ENCODE results near the gene VPS41.

DNA sequence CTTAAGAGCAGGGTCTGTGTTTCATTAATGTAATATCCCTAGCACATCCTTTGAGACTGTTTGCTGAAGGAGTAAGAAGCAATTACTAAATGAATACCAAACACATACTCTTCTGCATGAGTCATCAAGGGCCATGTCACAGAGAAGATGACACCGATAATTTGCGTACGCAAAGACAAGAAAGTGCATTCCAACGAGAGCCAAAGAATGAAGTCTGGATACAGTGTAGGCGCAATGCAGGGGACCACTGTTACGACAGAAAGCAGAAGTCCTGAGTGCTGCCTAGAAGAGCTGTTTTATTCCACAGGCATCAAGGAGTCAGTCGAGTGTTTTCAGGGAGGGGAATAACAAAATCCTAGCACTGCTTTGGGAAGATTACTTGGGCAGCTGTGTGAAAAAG, 62.7 kb downstream of the VPS41 start:
- TF ChIP-seq EZH2 (IDR thresholded peaks at IDR 0.05; ENCODE audit: borderline replicate concordance, low read length) = no peak
- TF ChIP-seq, protein P1, sequence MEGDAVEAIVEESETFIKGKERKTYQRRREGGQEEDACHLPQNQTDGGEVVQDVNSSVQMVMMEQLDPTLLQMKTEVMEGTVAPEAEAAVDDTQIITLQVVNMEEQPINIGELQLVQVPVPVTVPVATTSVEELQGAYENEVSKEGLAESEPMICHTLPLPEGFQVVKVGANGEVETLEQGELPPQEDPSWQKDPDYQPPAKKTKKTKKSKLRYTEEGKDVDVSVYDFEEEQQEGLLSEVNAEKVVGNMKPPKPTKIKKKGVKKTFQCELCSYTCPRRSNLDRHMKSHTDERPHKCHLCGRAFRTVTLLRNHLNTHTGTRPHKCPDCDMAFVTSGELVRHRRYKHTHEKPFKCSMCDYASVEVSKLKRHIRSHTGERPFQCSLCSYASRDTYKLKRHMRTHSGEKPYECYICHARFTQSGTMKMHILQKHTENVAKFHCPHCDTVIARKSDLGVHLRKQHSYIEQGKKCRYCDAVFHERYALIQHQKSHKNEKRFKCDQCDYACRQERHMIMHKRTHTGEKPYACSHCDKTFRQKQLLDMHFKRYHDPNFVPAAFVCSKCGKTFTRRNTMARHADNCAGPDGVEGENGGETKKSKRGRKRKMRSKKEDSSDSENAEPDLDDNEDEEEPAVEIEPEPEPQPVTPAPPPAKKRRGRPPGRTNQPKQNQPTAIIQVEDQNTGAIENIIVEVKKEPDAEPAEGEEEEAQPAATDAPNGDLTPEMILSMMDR (conservative IDR thresholded peaks at IDR 0.05 in 1 of 2, IDR thresholded peaks at IDR 0.05 in 1 of 2; ENCODE audit: extremely low read depth in 1 of 2, insufficient read depth in 1 of 2, low read depth in 1 of 2, low read length in 2 of 2) = no peak

All from mammary epithelial cell (primary cell).